Stimulated activated CD8-positive, alpha-beta memory T cell treated with anti-CD3 and anti-CD28 coated beads, Interleukin-12 subunit alpha, Interleukin-12 subunit beta, amount 100 ng/mL, for 24 hours (primary cell): Measurements from ENCODE around the gene DLST.
"Not testable (repeated sequence)": the region's sequence is repeated elsewhere in the genome, so short reads cannot be mapped to it uniquely, and the experiment has no call there.

Experiments
- DNase-seq: peaks from one replicate; pipeline ENCODE4 v3.0.0-alpha.2; 2020; ENCODE audit errors: extremely low read depth

The DLST gene

DNA sequence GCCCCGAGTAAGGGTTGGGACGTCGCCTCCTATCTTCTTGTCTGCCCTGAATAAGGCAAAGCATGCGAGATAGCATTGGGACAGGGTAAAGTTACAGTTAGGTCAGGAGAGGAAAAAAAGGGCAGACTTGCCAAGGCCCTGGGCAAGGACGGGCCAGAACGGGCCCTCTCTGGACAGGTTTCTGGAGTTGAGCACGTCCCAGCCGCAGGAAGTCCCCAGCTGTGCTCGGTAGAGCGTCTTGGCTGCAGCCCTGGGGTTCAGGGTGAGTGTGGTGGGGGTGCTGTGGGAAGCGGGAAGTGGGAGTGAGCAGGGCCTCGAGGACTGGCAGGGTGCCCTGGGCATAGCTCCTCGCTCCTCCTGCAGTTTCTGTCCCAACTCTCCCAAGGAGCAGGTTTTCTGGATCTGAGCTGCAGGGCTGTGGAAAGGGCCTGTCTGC, 35.9 kb downstream of the DLST start:
- DNase-seq, result no peak

DNA sequence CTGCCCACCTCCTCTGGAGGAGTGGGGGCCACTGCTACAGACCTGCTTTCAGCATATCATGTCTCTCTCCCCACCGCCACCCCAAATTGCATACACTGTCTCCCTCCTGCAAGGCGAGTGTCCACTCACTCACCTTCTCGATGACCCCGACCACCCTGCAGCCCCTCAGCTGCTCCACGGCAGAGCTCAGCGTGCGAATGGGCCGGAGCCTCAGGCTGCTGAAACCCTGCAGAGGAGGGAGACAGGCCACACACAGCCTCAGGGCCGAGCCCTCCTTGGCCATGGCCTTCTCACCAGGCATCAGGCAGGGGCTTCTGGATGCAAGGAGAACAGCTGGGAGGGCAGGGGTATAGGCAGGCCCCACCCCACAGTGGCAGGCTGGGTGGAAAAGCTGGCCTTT, 36.7 kb downstream of the DLST start:
- DNase-seq, result no peak

DNA sequence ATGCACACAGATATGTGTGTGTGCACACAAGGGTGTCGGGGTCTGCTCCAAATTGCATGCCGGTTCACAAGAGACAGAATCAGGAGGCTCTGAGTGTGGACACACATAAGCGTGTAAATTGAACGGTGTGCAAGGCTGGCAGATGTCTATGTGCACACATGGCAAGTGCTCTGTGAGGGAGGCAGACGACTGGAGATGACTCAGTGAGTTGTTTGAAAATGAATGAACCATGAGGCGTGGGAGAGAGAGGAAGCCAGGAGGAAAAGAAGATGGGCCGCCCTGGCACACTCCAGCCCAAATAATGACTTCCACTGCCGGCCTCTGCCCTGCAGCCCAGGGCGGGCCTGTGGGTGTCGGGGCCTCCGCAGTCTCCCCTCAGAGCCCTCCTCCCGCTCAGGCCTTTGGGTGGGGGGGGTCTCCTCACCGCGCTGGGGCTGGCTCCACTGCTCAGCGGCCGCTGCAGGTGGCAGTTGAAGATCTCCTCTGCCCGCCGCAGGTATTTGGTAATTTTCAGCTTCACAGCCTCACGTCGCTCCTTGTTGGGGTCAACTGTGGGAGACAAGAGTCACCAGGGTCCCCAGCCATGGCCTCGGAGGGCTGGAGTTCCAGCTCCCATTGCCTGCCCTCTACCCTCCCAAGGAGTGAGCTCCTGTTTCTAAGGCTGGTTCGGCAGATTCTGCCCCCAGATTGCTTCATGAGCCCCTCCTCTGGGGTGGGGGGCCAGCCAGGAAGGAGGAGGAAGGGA, 37.9 kb downstream of the DLST start:
- DNase-seq, result no peak

DNA sequence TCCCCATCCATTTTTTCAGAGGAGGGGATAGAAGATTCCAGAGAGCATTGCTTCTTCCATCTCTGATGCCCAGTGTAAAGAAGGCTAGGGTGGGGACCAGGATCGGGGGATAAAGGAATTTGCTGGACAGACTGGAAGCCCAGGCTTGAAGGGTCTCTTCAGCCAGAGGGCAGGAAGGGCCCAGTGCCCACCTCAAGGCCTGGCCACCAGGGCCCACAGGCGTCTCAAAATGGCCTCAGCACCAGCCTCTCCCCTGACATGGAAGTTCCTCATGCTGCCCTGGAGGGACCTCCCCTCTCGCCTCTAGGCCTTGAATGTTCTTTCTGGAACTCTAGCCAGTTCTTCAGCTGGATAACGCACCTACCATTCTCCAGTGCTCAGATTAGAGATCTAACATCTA, 38.6 kb downstream of the DLST start:
- DNase-seq, result no peak

DNA sequence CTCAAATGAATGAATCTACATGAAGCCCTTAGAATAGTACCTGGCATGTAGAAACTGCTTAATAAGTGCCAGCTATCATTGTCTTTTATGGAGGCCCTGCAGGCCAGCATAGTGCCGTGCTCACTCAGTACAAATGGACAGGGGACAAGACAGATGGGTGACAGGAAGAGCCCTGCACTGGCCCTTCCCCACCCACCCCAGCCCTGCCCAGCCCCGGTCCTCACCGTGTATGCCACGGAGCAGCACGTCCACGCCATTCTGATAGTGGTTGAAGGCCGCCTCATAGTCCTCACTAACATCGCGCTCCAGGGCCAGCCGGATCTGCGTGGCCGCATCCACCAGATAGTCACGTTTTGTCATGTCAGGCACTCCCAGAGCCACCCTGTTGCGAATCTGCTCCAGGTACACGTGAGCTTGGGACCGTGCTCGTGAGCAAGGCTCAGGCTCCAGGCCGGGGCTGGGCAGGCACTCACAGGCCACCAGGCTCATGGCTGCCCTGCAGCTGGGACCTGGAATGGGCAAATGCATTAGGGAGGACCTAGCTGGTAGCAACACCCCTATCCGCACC, 39.4 kb downstream of the DLST start:
- no peak for DNase-seq

DNA sequence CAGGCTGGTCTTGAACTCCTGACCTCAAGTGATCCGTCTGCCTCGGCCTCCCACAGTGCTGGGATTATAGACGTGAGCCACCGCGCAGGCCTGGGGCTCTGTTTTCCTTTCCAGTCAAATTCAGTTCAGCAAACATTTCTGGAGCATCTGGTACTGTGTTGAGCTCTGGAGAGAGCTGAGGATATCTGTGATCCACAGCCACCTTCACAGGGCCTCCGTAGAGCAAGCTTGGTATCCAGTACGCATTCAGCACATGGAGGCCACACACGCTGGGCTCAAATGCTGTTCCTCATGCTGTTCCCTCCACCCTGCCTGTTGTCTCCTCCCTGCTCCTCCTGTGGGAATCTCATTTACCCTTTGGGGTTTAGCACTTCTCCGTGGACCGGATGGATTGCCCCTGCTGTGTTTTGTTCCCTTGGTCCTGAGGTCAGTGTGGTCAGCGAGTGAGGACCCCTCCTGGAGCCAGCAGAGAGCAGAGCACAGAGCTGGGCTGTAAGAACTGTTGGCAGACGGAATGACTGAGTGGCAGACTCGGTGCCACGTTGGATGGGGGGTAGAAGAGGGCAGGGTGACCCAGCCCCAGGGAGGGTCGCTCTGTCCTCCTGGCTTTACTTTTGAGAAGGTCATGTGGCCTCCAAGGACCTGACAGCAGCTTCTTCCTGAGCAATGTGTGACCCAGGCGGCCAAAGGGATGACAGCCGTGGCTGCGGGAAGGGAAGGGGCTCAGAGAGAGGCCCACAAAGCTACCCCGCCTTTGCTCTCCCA, 40.5 kb downstream of the DLST start:
- DNase-seq, result no peak

DNA sequence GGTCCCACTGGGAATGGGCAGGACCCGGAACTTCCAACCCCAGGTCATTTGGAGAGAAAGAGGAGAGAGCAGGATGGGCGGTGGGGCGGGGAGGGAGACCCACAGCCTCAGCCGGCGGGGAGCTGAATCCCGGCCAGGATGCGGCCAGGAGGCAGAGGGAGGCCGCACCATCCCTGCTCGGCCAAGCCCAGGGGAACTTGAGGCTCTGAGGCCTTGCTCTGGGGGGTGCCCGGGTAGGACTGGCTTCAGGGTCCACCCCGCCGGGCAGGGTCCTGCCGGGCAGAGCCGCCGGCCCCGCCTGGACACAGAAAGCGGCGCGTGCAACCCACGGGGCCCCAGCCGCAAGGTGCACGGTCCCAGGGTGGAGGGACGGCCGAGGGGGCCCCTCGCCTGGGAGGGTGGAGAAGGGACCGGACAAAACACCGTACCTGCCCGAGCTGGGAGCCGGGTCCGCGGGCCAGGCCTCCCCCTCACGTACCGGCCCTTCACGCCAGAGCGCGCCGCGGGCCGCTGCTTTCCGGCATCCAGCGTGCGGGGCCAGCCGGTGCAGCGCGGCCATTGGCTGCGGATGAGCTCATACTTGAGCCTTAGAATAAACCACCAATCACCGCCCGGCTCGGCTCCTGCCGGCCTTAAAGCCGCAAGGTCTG, 41.2 kb downstream of the DLST start, which contains the start of gene RPS6KL1:
RPS6KL1 (minus strand) TSS at position 509 of the 650 bp plus-strand sequence. CDS start 1,719 bp downstream, outside the sequence.
- peak; percentile 52 for DNase-seq

DNA sequence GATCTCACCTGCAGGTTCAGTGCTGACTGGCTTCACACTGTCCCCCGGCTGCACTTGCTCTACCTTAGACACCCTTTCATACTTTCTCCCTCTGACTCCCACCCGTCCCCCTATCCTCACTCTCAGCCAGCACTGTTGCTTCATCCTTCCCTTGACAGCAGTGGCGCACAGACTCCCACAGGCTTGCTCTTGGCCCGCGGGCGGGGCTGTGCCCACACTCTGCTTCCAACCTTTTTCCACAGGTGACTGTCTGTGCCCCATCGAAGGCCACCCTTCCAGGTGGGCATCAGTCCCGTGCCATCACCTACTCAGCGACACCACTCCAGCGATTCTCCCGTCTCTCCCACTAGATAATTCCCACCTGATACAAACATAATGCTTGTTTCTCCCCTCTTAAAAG, 42.3 kb downstream of the DLST start:
- DNase-seq, result no peak

DNA sequence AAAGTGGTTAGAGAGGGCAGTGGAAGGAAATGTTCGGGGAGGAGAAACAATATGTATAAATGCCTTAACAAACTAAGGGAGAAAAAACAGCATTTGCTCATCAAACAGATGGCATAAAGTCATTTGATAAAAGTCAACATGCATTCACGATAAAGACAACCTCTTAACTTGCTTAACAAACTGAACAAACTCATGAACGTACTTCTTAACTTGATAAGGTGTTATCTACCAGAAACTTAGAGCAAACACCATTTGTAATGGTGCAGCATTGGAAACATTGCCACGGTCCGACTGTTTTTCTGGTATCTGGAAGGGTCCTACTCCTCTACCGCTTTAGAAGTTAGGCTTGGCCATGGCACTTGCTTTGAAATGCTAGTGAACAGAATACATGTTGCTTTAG, 45.5 kb downstream of the DLST start:
- no peak for DNase-seq

DNA sequence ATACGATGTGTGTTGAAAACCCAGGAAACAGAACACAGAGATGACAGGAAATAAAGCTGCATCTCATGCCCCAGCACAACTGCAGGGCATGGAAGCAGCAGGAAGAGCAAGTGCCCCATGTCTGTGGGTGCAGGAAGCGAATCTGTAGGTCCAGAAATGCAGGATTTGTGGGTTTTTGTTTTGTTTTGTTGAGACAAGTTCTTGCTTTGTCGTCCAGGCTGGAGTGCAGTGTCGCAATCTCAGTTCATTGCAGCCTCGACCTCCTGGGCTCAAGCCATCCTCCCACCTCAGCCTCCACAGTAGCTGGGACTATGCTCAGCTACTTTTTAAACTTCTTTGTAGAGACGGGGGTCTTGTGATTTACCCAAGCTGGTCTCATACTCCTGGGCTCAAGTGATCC, 47.5 kb downstream of the DLST start:
- DNase-seq, result no peak

DNA sequence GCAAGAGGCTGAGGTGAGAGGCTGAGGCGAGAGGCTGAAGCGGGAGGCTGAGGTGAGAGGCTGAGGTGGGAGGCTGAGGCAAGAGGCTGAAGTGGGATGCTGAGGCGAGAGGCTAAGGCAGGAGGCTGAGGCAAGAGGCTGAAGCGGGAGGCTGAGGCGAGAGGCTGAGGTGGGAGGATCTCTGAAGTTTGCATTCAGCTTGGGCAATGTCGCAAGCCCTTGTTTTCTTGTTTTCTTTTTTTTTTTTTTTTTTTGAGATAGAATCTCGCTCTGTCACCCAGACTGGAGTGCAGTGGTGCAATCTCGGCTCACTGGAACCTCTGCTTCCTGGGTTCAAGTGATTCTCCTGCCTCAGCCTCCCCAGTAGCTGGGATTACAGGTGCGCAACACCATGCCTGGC, 50.0 kb downstream of the DLST start:
- DNase-seq, result not testable (repeated sequence)

DNA sequence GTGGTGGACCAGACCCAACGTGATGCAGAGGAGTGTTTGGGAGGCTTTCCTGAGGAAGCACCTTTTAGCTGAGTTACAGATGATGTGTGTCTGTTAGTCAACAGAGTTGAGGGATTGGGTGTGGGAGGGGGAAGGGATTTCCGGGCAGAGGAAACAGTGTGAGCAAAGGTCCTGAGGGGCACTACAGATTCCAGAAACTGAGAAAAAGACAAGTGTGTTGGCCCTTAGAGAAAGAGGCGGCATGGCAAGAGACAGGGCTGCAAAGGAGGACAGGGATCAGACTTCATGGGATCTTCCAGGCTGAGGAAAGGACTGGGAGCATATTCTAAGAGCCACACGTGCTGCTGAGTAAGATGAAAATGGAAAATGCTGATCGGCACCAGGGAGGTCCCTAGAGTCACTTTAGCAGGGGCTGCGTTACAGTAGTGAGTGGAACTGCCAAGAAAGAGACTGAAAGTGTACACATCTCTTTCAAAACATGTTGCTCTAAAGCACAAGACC, 50.7 kb downstream of the DLST start:
- no peak for DNase-seq

DNA sequence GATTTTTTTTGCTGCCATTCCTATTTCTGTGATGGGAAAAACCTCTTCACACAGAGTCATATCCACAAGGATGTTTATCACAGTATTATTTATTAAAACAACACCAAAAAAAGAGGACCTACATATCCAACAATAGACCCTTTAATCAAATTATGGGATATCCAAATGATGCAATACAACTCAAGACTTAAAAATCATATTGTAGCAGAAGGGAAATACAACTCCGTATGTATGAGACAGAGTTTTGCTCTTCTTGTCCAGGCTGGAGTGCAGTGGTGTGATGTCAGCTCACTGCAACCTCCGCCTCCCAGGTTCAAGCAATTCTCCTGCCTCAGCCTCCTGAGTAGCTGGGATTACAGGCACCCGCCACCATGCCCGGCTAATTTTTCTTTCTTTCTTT, 51.2 kb downstream of the DLST start:
- DNase-seq, result not testable (repeated sequence)

DNA sequence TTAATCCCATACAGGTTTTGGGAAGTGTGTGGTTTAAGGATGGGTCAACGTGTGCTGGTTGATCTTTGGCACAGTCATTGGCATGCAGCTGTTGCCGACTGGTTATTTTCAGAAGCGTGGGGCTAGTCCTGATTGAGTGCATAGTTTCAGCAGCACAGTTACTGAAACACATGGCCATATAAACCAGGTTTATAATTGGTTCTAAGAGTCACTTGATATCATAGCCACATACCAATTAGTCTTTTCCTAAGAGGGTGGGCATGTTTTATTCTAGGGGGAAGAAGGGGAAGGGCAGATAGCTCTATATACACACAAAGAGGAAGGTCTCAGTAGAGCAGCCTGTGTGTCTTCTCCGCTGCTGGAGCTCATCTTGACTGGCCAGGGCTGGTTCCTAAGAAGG, 52.3 kb downstream of the DLST start:
- DNase-seq, result no peak

DNA sequence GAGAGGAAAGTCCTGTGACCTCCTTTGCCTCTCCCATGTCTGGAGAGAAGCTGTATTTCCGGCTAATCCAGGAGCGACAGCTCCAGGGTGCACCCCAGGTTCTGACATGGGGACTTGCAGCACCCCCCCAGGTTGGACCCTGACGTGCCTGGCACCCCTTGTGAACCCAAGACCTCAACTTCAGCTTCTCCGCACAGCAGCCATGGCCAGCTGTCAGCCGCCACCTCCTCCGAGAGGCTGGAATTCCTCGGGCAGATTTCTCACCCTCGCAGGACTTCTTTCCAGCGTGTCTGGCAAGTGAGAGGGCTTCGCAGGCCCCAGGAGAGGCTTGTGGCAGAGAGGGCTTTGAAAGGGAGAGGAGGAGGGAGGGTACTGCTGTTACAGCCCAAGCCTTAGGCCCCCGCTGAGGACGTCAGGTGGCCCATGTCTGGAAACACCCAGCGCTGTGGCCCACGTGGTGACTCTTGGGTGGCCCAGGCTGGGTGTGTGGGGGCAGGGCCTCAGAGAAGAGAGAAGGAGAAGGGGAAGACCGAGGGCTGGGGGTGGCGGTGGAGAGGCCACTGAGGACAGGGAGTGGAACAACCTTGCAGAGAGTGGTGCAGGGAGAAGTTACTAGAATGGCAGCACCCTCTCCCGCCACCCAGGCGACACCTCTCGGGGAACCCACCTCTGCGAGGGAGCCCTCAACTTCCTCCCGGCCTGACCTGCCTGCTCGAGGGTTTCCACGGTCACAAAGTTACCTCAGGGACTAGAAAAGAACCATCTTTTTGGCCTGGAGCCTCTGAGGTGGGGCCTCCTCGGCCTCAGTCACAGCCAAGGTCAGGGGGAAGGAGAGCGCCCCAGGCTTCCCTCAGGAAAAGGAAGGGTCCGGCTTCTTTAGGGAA, 53.0 kb downstream of the DLST start:
- no peak for DNase-seq

DNA sequence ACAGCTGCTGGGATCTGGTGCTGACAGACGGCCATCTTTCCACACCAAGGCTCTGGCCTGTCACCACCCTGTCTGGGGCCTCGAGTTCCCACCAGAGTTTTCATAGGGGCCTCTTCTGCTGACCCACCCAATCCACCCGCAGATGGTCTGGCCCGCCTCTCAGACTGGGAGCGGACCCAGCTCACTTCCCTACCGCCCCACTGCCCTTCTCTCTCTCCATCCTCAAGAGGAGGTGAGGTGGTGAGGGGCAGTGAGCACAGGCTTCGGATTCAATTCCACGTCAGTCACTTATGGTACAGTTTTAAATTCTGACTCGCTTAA, 53.6 kb downstream of the DLST start:
- no peak for DNase-seq

DNA sequence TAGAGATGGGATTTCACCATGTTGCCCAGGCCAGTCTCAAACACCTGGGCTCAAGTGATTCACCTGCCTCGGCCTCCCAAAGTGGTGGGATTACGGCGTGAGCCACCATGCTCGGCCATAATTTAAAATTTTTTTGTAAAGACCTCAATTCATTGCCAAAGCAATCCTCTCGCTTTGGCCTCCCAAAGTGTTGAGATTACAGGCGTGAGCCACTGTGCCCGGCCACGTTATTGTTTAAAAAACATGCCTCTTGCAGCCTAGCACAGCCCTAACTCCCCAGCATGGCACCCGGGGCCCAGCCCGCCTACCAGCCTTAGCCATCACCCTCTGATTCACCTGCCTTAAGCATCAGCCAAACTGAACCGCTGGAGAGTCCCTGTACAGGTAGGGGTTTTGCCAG, 54.4 kb downstream of the DLST start:
- DNase-seq, result no peak

DNA sequence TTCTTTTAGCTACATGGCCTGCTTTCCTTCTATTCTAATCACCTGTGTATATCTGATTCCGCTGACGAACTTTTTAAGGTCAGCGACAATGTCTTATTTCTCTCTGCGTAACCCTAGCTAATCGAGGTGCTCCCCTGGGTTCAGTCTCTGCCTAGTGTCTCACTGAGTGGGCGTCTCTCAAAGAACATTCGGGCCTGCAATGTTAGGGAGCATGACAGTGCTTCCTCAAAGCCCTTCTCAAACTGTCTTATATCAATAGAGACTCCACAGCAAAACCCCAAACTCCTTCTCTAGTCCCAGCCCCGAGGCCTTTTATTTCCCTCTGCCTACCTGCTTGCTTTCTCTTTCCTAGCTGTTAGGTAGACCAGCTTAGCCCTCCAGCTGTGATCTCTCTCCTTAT, 55.0 kb downstream of the DLST start:
- DNase-seq, result no peak

DNA sequence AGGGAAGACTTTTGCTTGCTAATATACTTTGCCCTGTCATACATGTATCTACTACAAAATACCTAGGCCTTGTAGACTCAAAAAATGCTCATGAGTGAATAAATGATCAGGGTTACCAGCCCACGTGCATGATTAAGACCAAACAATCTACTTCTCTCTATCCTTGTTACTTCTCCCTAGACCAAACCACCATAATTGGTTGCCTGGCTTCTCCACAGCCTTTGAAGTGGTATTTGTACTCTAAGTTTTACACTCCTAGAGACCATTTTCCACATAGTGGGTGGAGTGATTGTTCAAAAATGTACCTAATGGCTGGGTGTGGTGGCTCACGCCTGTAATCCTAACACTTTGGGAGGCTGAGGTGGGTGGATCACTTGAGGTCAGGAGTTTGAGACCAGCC, 55.5 kb downstream of the DLST start:
- no peak for DNase-seq

DNA sequence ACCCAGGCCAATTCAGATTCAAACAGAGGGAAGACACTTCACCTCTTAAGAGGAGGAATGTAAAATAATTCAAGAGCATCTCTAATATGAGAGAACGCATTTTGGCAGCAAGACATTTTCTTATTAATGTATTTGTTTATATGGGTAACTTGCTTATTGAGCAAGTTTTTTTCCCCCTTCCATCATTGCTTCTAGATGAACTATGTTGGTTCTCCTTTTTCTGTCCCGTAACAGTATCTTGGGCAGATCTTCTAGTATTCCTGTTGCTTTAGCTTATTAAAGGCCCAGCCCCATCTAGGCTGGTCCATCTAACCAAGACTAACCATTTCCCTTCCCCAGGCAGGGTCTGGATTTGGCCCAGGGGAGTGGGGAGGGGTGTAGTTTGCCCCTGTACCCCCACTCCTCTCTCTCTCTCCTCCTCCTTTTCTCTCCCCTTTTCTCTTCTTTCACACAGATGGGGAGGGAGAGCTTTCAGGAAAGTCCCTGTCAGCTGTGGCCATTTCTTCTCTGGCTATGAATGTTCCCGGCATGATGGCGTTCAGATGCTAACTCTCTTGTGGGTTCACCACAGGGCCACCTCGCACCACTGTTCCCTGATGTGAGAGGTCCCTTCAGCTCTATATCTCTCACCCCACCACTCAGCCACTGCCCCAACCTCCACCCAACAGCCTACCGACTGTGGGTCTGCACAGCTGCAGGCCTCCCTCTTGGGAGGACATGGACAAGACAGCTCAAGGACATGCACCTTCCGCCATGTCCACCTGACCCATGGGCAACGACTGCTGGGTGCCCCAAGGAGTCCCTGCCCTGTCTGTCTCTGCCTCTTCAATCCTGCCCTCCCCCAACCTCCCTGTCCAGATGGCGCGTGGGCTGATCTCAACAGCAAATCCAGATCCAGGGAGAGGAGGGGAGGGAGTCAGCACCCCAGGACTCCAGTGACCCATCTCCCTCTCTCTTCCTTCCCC, 57.1 kb downstream of the DLST start:
- no peak for DNase-seq
